NCI-H446 treated with DMSO at 0.1 percent for 48 hours (cell line): Measurements from ENCODE around the gene MUC20.
"Not testable (repeated sequence)": the region's sequence is repeated elsewhere in the genome, so short reads cannot be mapped to it uniquely, and the experiment has no call there.

Source experiments
- DNase-seq: peaks from one replicate; lab custom pipeline; 2025; lab: John Stamatoyannopoulos, UW

Gene MUC20

GRCh38 chr3:195720831-195721506 lies at the start of gene MUC20:
MUC20 (plus strand) TSS chr3:195720978; CDS start chr3:195721008, 30 bp downstream.
- not testable (repeated sequence) for DNase-seq

GRCh38 chr3:195671283-195671682 lies 49.5 kb upstream of the MUC20 start:
- DNase-seq: not testable (repeated sequence)

- DNase-seq: not testable (repeated sequence)
Observed at GRCh38 chr3:195673711-195674110, 47.1 kb upstream of the MUC20 start.

GRCh38 chr3:195678391-195679015 lies 42.3 kb upstream of the MUC20 start:
- DNase-seq: not testable (repeated sequence)

- DNase-seq: not testable (repeated sequence)
Observed at GRCh38 chr3:195680690-195681089, 40.1 kb upstream of the MUC20 start.

GRCh38 chr3:195681458-195682103 lies 39.2 kb upstream of the MUC20 start:
- DNase-seq: not testable (repeated sequence)

- not testable (repeated sequence) for DNase-seq
Observed at GRCh38 chr3:195682104-195682742, 38.6 kb upstream of the MUC20 start.

GRCh38 chr3:195683722-195684526 lies 36.9 kb upstream of the MUC20 start:
- not testable (repeated sequence) for DNase-seq

GRCh38 chr3:195684527-195685257 lies 36.1 kb upstream of the MUC20 start:
- not testable (repeated sequence) for DNase-seq

GRCh38 chr3:195686537-195687208 lies 34.1 kb upstream of the MUC20 start:
- not testable (repeated sequence) for DNase-seq

- not testable (repeated sequence) for DNase-seq
Observed at GRCh38 chr3:195687209-195687760, 33.5 kb upstream of the MUC20 start.

- DNase-seq: not testable (repeated sequence)
Observed at GRCh38 chr3:195688471-195689183, 32.2 kb upstream of the MUC20 start.

- not testable (repeated sequence) for DNase-seq
Observed at GRCh38 chr3:195689184-195690070, 31.4 kb upstream of the MUC20 start.

GRCh38 chr3:195690951-195691350 lies 29.8 kb upstream of the MUC20 start:
- DNase-seq: no peak

- not testable (repeated sequence) for DNase-seq
Observed at GRCh38 chr3:195691596-195692353, 29.0 kb upstream of the MUC20 start.

- no peak for DNase-seq
Observed at GRCh38 chr3:195692354-195692685, 28.5 kb upstream of the MUC20 start.

- no peak for DNase-seq
Observed at GRCh38 chr3:195692781-195693427, 27.9 kb upstream of the MUC20 start.
